Progenitor cell of endocrine pancreas (in vitro differentiated cells): ENCODE results near the gene CD8B. TPM values are rescaled to one million over a fixed set of nuclear protein-coding genes. Genes with fewer than 3 reads are reported as not detected.

Experiments used
- DNase-seq: peaks from one replicate; pipeline ENCODE4 v3.0.0; 2021; ENCODE audit warnings: low spot score; ENCODE audit not compliant: unreplicated experiment
- H3K27ac Mint-ChIP-seq: 2 replicates; pipeline ENCODE4 v1.8.0; 2021; ENCODE audit warnings: mild to moderate bottlenecking, moderate library complexity, mixed read lengths
- H3K27me3 Mint-ChIP-seq: 2 replicates; pipeline ENCODE4 v1.8.0; 2021; ENCODE audit warnings: mixed read lengths
- H3K36me3 Mint-ChIP-seq: 2 replicates; pipeline ENCODE4 v1.8.0; 2022; ENCODE audit warnings: mixed read lengths; ENCODE audit not compliant: insufficient read depth
- H3K4me1 Mint-ChIP-seq: 2 replicates; pipeline ENCODE4 v1.8.0; 2021; ENCODE audit warnings: low read depth, mixed read lengths
- H3K4me3 Mint-ChIP-seq: 2 replicates; pipeline ENCODE4 v1.8.0; 2021; ENCODE audit warnings: low read depth, mild to moderate bottlenecking, moderate library complexity, mixed read lengths
- H3K9me3 Mint-ChIP-seq: 2 replicates; pipeline ENCODE4 v1.8.0; 2021; ENCODE audit warnings: low read depth, mixed read lengths
- total RNA-seq: library from RNA; stranded (reverse); gene quantifications from 2 replicates; pipeline ENCODE4 v1.2.1, GENCODE V29; 2021
- TF ChIP-seq, protein P1 (sequence below): fragments of 200-600 bp; sonication (generic); IDR thresholded peaks from one replicate; pipeline ENCODE4 v1.5.0; 2021; ENCODE audit warnings: antibody characterized with exemption, mild to moderate bottlenecking; ENCODE audit not compliant: unreplicated experiment

CD8B gene
- total RNA-seq, 1 donor from 2014 or later = not detected

DNA sequence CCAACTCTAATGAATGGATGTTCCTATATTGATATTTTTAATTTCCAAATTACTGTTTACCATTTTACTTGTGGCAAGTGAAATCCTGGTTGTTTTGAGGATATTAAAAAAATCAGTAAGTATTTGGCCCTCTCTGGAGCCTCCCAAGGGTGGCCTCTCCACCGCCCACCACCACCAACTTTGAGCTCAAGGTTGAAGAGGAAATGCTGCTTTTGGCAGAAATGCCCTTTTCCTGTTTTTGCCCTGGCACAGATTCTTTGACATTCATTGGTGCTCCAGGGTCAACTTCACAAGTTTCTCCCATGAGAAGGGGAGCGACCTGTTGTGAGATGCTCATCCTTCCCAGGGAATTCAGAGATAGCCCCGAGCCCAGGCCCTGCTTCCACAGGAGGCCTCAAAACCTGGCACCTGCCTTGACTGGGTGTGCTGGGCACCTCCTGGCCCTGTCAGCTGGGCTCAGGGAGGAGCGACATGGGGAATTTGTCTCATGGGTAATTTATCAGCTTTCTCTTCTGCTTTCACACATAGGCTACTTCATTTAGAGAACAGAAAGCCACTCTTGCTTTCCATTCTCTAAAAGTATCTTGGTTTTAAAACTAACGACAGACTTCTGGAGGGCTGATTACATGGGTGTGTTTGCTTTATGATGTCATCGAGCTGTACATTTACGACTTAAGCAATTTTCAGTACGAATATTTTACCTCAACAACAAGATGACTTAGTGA lies 77.9 kb downstream of the CD8B start:
- Mint-ChIP-seq H3K27ac (no peak overlapping the region), H3K27me3 (peaks cover 45% of the 10 kb centered on the region), H3K4me3 (no peak overlapping the region), H3K9me3 (no peaks in the 10 kb centered on the region), H3K36me3 (no peaks in the 10 kb centered on the region), H3K4me1 (no peaks in the 10 kb centered on the region)
- TF ChIP-seq, protein P1, sequence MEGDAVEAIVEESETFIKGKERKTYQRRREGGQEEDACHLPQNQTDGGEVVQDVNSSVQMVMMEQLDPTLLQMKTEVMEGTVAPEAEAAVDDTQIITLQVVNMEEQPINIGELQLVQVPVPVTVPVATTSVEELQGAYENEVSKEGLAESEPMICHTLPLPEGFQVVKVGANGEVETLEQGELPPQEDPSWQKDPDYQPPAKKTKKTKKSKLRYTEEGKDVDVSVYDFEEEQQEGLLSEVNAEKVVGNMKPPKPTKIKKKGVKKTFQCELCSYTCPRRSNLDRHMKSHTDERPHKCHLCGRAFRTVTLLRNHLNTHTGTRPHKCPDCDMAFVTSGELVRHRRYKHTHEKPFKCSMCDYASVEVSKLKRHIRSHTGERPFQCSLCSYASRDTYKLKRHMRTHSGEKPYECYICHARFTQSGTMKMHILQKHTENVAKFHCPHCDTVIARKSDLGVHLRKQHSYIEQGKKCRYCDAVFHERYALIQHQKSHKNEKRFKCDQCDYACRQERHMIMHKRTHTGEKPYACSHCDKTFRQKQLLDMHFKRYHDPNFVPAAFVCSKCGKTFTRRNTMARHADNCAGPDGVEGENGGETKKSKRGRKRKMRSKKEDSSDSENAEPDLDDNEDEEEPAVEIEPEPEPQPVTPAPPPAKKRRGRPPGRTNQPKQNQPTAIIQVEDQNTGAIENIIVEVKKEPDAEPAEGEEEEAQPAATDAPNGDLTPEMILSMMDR = no peak
- no peak for DNase-seq

DNA sequence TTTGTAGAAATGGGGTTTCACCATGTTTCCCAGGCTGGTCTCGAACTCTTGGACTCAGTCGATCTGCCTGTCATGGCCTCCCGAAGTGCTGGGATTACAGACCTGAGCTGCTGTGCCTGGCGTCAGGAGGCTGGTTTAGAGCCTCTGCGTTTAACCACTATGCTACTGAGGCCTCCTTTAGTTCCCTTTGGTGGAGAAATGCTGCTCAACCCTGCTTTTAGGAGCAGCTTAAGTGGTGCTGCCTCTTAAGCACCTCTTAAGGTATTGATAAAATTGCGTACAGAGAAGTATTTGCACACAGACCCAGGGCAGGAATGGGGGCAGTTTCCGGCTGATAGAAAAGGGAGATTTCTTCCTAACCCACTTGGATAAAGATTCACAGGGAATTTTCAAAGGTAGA lies 78.9 kb downstream of the CD8B start:
- no peaks in the 10 kb centered on the region for H3K36me3 Mint-ChIP-seq
- H3K4me3 Mint-ChIP-seq = no peak overlapping the region
- peaks cover 35% of the 10 kb centered on the region for H3K27me3 Mint-ChIP-seq
- H3K9me3 Mint-ChIP-seq = no peaks in the 10 kb centered on the region
- H3K27ac Mint-ChIP-seq = no peak overlapping the region
- TF ChIP-seq, protein P1 = no peak
- DNase-seq = no peak
- no peaks in the 10 kb centered on the region for H3K4me1 Mint-ChIP-seq

DNA sequence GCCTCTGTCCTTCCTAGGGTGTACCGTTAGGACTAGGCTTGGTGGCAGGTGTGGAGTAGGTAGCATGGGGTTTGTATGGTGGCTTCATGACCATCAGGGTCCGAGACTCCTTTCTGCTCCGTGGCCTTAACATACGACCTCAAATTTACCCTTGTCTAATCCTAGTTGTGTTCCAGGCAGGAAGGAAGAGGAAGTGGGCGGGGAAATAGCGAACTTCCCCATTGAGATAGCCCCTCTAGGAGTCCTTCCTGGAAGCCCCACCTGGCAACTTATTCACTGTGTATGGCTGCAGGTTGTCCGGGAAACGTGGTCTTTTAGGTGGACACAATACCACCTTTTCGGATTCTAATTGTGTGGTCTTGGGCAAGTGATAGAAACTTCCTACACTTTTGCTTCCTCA lies 80.3 kb downstream of the CD8B start:
- TF ChIP-seq, protein P1 = no peak
- H3K9me3 Mint-ChIP-seq = no peaks in the 10 kb centered on the region
- no peak overlapping the region for H3K27ac Mint-ChIP-seq
- no peak overlapping the region for H3K4me3 Mint-ChIP-seq
- peaks cover 24% of the 10 kb centered on the region for H3K27me3 Mint-ChIP-seq
- no peak for DNase-seq
- H3K4me1 Mint-ChIP-seq = no peaks in the 10 kb centered on the region
- no peaks in the 10 kb centered on the region for H3K36me3 Mint-ChIP-seq

DNA sequence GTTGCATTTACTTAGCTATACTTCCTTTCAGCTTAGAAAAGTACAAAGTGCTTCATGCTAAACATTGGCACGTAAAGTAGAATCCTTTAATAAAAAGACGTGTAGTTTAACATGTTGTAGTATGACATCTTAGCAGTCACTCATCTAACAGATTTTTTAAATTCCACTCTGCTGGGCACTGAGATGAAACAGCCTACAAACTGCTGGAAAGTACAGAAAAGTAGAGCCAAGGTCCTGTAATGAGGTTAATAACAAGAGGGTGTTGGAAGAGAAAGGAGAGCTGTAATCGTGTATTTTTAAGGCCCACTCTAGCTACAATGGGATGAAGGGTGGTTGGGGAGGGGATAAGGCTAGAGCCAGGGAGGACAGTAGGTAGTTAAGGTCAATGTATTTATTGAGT lies 81.7 kb downstream of the CD8B start:
- DNase-seq = no peak
- Mint-ChIP-seq H3K36me3 (no peaks in the 10 kb centered on the region), H3K9me3 (no peaks in the 10 kb centered on the region), H3K27ac (no peak overlapping the region), H3K27me3 (peaks cover 13% of the 10 kb centered on the region), H3K4me1 (no peaks in the 10 kb centered on the region), H3K4me3 (no peak overlapping the region)
- TF ChIP-seq, protein P1 = no peak

DNA sequence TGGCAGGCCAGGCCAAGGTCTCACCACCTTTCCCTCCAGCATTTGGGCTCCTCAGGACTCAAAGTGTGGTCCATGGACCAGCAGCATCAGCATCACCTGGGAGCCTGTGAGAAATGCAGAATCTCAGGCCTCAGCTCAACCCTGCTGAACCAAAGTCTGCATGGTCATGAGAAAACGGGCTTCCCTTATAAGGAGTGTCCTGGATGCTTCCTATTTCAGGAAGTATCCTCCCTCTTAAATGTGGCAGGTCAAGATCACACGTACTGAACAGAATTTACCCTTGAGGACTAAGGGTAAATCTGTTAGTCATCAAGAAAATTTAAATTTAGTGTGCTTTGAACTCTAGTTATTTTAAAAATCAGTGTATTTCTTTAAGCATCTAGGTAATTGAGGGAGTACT lies 82.7 kb downstream of the CD8B start:
- H3K4me3 Mint-ChIP-seq = no peak overlapping the region
- H3K36me3 Mint-ChIP-seq = peaks cover 5% of the 10 kb centered on the region
- H3K9me3 Mint-ChIP-seq = no peaks in the 10 kb centered on the region
- H3K27me3 Mint-ChIP-seq = peaks cover 5% of the 10 kb centered on the region
- no peak for DNase-seq
- H3K27ac Mint-ChIP-seq = no peak overlapping the region
- H3K4me1 Mint-ChIP-seq = no peaks in the 10 kb centered on the region
- TF ChIP-seq, protein P1 = no peak
